ENCODE data around the gene TBL1XR1.

DNA sequence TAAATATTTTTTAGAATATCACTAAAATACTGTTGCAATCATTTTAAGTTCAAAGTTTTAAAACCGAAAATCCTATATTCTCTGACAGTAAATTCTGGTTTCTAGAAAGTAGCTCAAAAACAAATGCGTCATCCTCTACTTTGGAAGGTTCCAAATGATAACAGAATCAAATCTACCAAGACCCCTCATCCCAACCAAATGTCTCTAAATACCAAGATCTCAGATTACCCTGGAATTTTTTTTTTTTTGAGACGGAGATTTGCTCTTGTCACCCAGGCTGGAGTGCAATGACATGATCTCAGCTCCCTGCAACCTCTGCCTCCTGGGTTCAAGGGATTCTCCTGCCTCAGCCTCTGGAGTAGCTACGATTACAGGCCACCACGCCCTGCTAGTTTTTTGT lies 16.8 kb downstream of the TBL1XR1 start:
- TF ChIP-seq, protein P1, sequence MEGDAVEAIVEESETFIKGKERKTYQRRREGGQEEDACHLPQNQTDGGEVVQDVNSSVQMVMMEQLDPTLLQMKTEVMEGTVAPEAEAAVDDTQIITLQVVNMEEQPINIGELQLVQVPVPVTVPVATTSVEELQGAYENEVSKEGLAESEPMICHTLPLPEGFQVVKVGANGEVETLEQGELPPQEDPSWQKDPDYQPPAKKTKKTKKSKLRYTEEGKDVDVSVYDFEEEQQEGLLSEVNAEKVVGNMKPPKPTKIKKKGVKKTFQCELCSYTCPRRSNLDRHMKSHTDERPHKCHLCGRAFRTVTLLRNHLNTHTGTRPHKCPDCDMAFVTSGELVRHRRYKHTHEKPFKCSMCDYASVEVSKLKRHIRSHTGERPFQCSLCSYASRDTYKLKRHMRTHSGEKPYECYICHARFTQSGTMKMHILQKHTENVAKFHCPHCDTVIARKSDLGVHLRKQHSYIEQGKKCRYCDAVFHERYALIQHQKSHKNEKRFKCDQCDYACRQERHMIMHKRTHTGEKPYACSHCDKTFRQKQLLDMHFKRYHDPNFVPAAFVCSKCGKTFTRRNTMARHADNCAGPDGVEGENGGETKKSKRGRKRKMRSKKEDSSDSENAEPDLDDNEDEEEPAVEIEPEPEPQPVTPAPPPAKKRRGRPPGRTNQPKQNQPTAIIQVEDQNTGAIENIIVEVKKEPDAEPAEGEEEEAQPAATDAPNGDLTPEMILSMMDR (IDR thresholded peaks at IDR 0.05) = no peak
- TF ChIP-seq POLR2A (IDR thresholded peaks at IDR 0.05) = no peak
